ENCODE results near the gene OR5AP2.

GRCh38 chr11:56632329-56632728 is 9.9 kb downstream of the OR5AP2 start:
- TF ChIP-seq CTCF (IDR thresholded peaks at IDR 0.05) = no peak
- no peak for TF ChIP-seq POLR2A (IDR thresholded peaks at IDR 0.05)
